Retina (tissue), 1 donor: ENCODE data around the gene SYTL2.
A peak's percentile ranks its signal among the peaks of the same experiment; 100 is the strongest.
"Not testable (repeated sequence)": the region's sequence is repeated elsewhere in the genome, so short reads cannot be mapped to it uniquely, and the experiment has no call there.

Source experiments
- DNase-seq: peaks from one replicate; pipeline ENCODE4 v3.0.0-alpha.2; 2016

Gene SYTL2

GRCh38 chr11:85810871-85811611, at the start of gene SYTL2:
Gene SYTL2, minus strand, starts transcription at chr11:85811141. Its CDS starts 53,416 bp downstream, at chr11:85757725.
- DNase-seq, result peak; percentile 76

- DNase-seq, result not testable (repeated sequence)
These were observed 48.6 kb upstream of the SYTL2 start for GRCh38 chr11:85859541-85859940.

- DNase-seq, result no peak
These were observed 46.2 kb upstream of the SYTL2 start for GRCh38 chr11:85857098-85857497.

- no peak for DNase-seq
These were observed 44.4 kb upstream of the SYTL2 start, which contains the start of gene CCDC83 for GRCh38 chr11:85855341-85855656. Gene CCDC83, plus strand, starts transcription at chr11:85855383. Its CDS starts 9,741 bp downstream, at chr11:85865124.

- peak; percentile 98 for DNase-seq
These were observed 43.8 kb upstream of the SYTL2 start for GRCh38 chr11:85854557-85855340.

GRCh38 chr11:85854212-85854556, 43.2 kb upstream of the SYTL2 start:
- DNase-seq, result no peak

GRCh38 chr11:85853541-85853940, 42.6 kb upstream of the SYTL2 start:
- DNase-seq, result not testable (repeated sequence)

GRCh38 chr11:85852754-85853153, 41.8 kb upstream of the SYTL2 start:
- DNase-seq, result not testable (repeated sequence)

- no peak for DNase-seq
These were observed 37.6 kb upstream of the SYTL2 start for GRCh38 chr11:85848556-85848955.

GRCh38 chr11:85848006-85848405, 37.1 kb upstream of the SYTL2 start:
- DNase-seq, result no peak

GRCh38 chr11:85847436-85847835, 36.5 kb upstream of the SYTL2 start:
- no peak for DNase-seq

- no peak for DNase-seq
These were observed 34.2 kb upstream of the SYTL2 start for GRCh38 chr11:85845124-85845631.

GRCh38 chr11:85844439-85845123, 33.6 kb upstream of the SYTL2 start:
- no peak for DNase-seq

- no peak for DNase-seq
These were observed 33.0 kb upstream of the SYTL2 start for GRCh38 chr11:85843929-85844328.

- not testable (repeated sequence) for DNase-seq
These were observed 30.0 kb upstream of the SYTL2 start for GRCh38 chr11:85840932-85841331.

- DNase-seq, result no peak
These were observed 24.8 kb upstream of the SYTL2 start for GRCh38 chr11:85835729-85836128.

GRCh38 chr11:85835263-85835662, 24.3 kb upstream of the SYTL2 start:
- DNase-seq, result no peak

- no peak for DNase-seq
These were observed 20.1 kb upstream of the SYTL2 start for GRCh38 chr11:85831050-85831449.

- DNase-seq, result no peak
These were observed 18.2 kb upstream of the SYTL2 start for GRCh38 chr11:85829172-85829571.

GRCh38 chr11:85828640-85828978, 17.7 kb upstream of the SYTL2 start:
- DNase-seq, result no peak

GRCh38 chr11:85827748-85828639, 17.1 kb upstream of the SYTL2 start:
- DNase-seq, result no peak

- DNase-seq, result peak; percentile 29
These were observed 15.3 kb upstream of the SYTL2 start for GRCh38 chr11:85826116-85826855.
